Lower lobe of right lung (tissue), 2 donors: Measurements from ENCODE around the gene GLI2. TPM values are rescaled to one million over a fixed set of nuclear protein-coding genes. Genes with fewer than 3 reads are reported as not detected.
A peak's percentile ranks its signal among the peaks of the same experiment; 100 is the strongest.

Experiments
- ATAC-seq, 2 donors: fragments of 200-7000 bp; cut with Tn5 transposase; one replicate each; pipeline ENCODE4 v1.9.1; 2020 to 2022; ENCODE audit warnings: mild to moderate bottlenecking in 2 of 2, moderate library complexity in 2 of 2
- DNase-seq: peaks from one replicate; pipeline ENCODE4 v3.0.0-alpha.2; 2020
- H3K27ac ChIP-seq: fragments of 200-600 bp; one replicate; pipeline ENCODE4 v1.8.0; 2022
- H3K27me3 ChIP-seq: fragments of 200-600 bp; one replicate; pipeline ENCODE4 v1.8.0; 2022; ENCODE audit warnings: low read depth
- H3K36me3 ChIP-seq: fragments of 200-600 bp; one replicate; pipeline ENCODE4 v1.8.0; 2022; ENCODE audit warnings: mild to moderate bottlenecking
- H3K4me1 ChIP-seq: fragments of 200-600 bp; one replicate; pipeline ENCODE4 v1.8.0; 2022
- H3K4me3 ChIP-seq: fragments of 200-600 bp; one replicate; pipeline ENCODE4 v1.8.0; 2022; ENCODE audit warnings: mild to moderate bottlenecking
- H3K9me3 ChIP-seq: fragments of 200-600 bp; one replicate; pipeline ENCODE4 v1.8.0; 2022
- intact Hi-C: fragments of 100-400 bp; cut with DNase I; formaldehyde crosslinking; loops from one replicate; pipeline ENCODE4 v1.11.0; 2022
- total RNA-seq: library from RNA; stranded (reverse); fragmentation: NEBNext Ultra II Directional; extraction: Animal tissue kit (Norgen Biotek cat#: 25700); gene quantifications from one replicate; pipeline ENCODE4 v1.2.1, GENCODE V29; 2021
- TF ChIP-seq, protein P1 (sequence below): fragments of 200-600 bp; IDR thresholded peaks from one replicate; pipeline ENCODE4 v1.8.0; 2022; ENCODE audit warnings: antibody characterized with exemption, mild to moderate bottlenecking
- donor health status: DM: no; HTN: yes; CAD: no; lungs with severe emphysema.

Gene GLI2
- total RNA-seq, 1 donor from 2014 or later = 3.3 TPM

DNA sequence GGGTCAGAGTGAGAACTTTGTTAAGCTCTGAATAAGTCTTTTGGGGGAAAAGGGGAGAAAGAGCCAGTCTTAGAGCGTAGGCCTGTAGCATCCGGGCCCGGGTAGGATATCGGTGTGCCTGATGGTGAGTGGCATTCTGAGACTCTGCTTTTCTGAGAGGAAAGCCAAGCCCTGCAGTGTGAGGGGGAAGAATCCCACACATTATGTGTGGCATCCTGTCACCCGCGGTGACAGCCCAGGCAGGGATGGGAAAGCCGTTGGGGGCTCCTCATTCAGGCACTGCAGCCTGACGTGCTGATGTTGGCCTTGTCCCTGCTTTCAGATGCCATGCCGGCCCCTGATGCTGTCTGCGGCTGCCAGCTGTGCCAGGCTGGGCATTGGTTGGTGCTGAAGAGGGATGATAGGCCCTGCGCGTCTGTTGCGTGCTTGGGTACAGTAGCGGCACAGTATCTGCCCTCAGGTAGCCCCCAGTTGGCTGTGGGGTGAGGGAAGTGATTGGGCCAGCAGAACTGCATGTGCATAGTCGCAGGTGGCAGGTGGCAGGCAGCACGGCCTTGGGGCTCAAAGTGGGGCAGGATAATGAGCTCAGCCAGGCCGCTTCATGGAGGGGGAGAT lies 37.6 kb downstream of the GLI2 start:
- TF ChIP-seq, protein P1, sequence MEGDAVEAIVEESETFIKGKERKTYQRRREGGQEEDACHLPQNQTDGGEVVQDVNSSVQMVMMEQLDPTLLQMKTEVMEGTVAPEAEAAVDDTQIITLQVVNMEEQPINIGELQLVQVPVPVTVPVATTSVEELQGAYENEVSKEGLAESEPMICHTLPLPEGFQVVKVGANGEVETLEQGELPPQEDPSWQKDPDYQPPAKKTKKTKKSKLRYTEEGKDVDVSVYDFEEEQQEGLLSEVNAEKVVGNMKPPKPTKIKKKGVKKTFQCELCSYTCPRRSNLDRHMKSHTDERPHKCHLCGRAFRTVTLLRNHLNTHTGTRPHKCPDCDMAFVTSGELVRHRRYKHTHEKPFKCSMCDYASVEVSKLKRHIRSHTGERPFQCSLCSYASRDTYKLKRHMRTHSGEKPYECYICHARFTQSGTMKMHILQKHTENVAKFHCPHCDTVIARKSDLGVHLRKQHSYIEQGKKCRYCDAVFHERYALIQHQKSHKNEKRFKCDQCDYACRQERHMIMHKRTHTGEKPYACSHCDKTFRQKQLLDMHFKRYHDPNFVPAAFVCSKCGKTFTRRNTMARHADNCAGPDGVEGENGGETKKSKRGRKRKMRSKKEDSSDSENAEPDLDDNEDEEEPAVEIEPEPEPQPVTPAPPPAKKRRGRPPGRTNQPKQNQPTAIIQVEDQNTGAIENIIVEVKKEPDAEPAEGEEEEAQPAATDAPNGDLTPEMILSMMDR = no peak

DNA sequence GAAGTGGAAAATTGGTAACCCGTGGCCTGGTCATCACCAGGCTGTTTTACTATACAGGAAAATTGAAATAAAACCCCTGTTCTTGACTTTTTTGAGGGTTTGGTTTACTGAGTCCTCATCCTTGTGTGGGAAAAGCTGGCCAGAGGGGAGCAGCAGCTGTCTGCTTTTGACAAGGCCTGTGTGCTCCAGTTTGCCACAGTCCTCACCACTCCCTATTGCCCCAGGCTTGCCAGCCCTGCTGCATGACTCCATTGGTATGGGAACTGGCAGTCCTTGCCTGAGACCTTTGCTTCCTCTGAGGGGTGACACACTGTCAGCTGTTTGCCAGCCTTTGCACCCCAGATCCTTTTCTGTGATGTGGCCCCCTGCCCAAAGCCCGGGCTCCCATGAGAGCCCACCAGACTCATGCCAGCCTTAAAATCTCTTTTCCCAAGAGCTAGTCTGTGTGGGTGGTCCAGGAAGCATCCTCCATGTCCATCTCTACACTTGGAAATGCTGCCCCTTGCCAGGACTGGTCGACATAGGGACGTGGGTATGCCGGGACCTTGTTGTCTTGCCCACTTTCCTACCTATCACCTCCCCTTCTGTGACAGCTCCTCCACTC lies 39.0 kb downstream of the GLI2 start:
- Histone ChIP-seq H3K36me3 (no peaks in the 10 kb centered on the region), H3K4me3 (no peak overlapping the region), H3K27me3 (no peaks in the 10 kb centered on the region), H3K27ac (no peak overlapping the region), H3K4me1 (peaks cover 8% of the 10 kb centered on the region), H3K9me3 (no peaks in the 10 kb centered on the region)
- DNase-seq (no peak), ATAC-seq (no peak)
- TF ChIP-seq, protein P1 = no peak
- intact Hi-C loops = no loop called here

More for the DNA sequence above, 37.6 kb downstream of the GLI2 start:
- Histone ChIP-seq H3K4me3 (no peak overlapping the region), H3K4me1 (peaks cover 8% of the 10 kb centered on the region), H3K36me3 (no peaks in the 10 kb centered on the region), H3K27ac (no peak overlapping the region), H3K27me3 (no peaks in the 10 kb centered on the region), H3K9me3 (no peaks in the 10 kb centered on the region)
- peak; percentile 27 for DNase-seq
- ATAC-seq = no peak
- intact Hi-C loops = no loop called here

DNA sequence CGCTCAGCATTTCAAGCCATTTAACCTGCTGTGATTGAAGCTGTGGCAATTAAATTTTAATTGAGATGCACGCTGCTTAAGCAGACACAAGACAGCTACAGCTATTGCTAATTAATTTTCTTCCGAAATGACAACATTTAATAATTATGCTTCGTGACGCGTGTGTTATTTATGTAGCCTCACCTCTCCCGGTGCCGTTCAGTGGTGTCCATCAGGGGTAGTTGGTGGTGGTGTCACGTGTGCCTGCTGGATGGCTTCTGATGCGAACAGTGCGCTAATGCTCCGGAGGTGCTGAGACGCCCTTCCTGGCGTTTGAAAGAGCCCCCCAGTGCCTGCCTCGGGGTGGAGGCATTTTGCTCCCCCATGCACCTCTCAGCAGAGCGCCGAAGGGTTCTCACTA lies 39.5 kb downstream of the GLI2 start:
- Histone ChIP-seq H3K4me1 (peaks cover 8% of the 10 kb centered on the region), H3K27ac (no peak overlapping the region), H3K36me3 (no peaks in the 10 kb centered on the region), H3K27me3 (no peaks in the 10 kb centered on the region), H3K9me3 (no peaks in the 10 kb centered on the region), H3K4me3 (no peak overlapping the region)
- ATAC-seq (no peak), DNase-seq (no peak)
- TF ChIP-seq, protein P1 = no peak
- intact Hi-C loops = no loop called here

DNA sequence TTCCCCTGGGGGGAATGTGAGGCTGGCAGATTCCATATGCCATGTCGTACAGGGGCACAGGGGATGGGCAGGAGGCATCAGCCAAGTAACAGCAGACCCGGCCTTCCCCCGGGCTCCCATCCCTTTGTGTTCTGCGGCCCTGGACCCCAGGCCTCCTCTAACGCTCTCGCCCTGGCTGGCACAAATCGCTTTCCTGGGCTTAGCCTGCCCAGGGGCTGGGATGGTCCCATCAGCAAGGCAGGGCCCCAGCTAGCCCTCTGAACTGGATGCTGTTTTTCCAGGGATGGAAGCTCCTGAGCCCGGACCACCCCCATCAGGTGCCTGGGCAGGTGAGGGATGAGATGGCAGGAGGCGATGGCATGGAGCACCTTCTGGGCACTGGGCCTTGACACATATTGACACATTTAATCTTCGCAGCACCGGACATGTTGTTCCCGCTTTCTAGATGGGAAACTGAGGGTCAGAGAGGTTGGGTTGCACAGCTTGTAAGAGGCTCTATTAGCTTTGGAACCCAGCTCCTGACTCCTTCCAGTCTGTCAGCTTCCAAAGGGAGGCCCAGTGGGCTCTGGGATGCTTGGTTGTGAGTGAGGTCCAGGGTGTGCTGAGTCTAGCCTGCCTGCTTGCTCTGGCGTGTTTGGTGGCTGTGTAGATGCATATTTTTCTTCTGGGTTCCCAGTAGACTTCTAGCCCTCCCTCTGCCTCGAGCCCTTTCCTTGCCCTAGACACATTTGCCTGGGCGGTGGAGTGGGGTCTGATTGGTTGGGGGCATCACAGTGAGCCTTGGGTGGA lies 40.3 kb downstream of the GLI2 start:
- Histone ChIP-seq H3K4me3 (no peak overlapping the region), H3K27ac (no peak overlapping the region), H3K36me3 (no peaks in the 10 kb centered on the region), H3K4me1 (peaks cover 8% of the 10 kb centered on the region), H3K9me3 (no peaks in the 10 kb centered on the region), H3K27me3 (no peaks in the 10 kb centered on the region)
- TF ChIP-seq, protein P1 = no peak
- intact Hi-C loops = no loop called here
- no peak for DNase-seq
- no peak for ATAC-seq

DNA sequence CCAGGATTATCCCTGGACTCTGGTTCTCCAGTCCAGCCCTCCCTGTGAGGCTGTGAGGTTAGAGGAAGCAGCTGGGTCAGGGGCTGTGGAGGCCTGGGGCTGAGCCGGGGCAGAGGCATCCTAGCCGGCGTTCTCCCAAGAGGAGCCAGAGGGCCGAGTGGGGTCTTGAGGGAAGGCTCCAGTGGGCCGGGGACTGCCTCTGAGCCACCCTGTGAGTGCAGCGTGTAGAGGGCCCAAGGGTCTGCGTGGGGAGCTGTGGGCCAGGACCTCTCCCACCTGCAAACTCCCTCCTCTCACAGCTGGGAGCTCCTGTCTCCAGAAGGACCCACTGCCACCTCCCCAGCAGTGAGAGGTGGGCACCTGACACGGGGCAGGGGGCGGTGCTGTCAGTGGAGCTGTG lies 41.0 kb downstream of the GLI2 start:
- Histone ChIP-seq H3K4me3 (no peak overlapping the region), H3K9me3 (no peaks in the 10 kb centered on the region), H3K27me3 (no peaks in the 10 kb centered on the region), H3K4me1 (peaks cover 1% of the 10 kb centered on the region), H3K27ac (no peak overlapping the region), H3K36me3 (no peaks in the 10 kb centered on the region)
- no peak for DNase-seq
- intact Hi-C loops = no loop called here
- TF ChIP-seq, protein P1 = no peak
- ATAC-seq = no peak
